H9 (cell line): ENCODE measurements around the gene ERI3. TPM values are rescaled to one million over a fixed set of nuclear protein-coding genes. Genes with fewer than 3 reads are reported as not detected.

Experiments
- DNase-seq: peaks from one replicate; pipeline ENCODE4 v3.0.0-alpha.2; 2017
- H2AFZ ChIP-seq: one replicate; pipeline ENCODE4 v1.6.1; 2013; ENCODE audit warnings: mild to moderate bottlenecking, low read length, control low read depth, moderate library complexity
- H2AK5ac ChIP-seq: 2 replicates; pipeline ENCODE4 v1.6.1; 2013; ENCODE audit warnings: low read length, control low read depth, mixed read lengths; ENCODE audit not compliant: insufficient read length
- H2BK120ac ChIP-seq: one replicate; pipeline ENCODE4 v1.6.1; 2013; ENCODE audit warnings: low read depth, mild to moderate bottlenecking, low read length, control low read depth, inconsistent platforms; ENCODE audit not compliant: poor library complexity, severe bottlenecking
- H2BK12ac ChIP-seq: 2 replicates; pipeline ENCODE4 v1.6.1; 2013; ENCODE audit warnings: low read length, control low read depth, mixed read lengths, low read depth; ENCODE audit not compliant: insufficient read length
- H2BK15ac ChIP-seq: 2 replicates; pipeline ENCODE4 v1.6.1; 2013; ENCODE audit warnings: low read depth, low read length, control low read depth
- H2BK20ac ChIP-seq: one replicate; pipeline ENCODE4 v1.6.1; 2013; ENCODE audit warnings: low read depth, mild to moderate bottlenecking, low read length, control low read depth, inconsistent platforms; ENCODE audit not compliant: poor library complexity, severe bottlenecking
- H2BK5ac ChIP-seq: 2 replicates; pipeline ENCODE4 v1.6.1; 2013; ENCODE audit warnings: low read length, control low read depth, mixed read lengths; ENCODE audit not compliant: insufficient read length
- H3K14ac ChIP-seq: 2 replicates; pipeline ENCODE4 v1.6.1; 2013; ENCODE audit warnings: low read length, control low read depth; ENCODE audit not compliant: insufficient read depth
- H3K18ac ChIP-seq: 2 replicates; pipeline ENCODE4 v1.6.1; 2013; ENCODE audit warnings: low read depth, mild to moderate bottlenecking, mixed read lengths, low read length, control low read depth; ENCODE audit not compliant: insufficient read length
- H3K23ac ChIP-seq: 2 replicates; pipeline ENCODE4 v1.6.1; 2013; ENCODE audit warnings: low read length, control low read depth, mixed read lengths, low read depth; ENCODE audit not compliant: insufficient read length
- H3K23me2 ChIP-seq: 2 replicates; pipeline ENCODE4 v1.6.1; 2013; ENCODE audit warnings: low read depth, mild to moderate bottlenecking, mixed read lengths, low read length, control low read depth; ENCODE audit not compliant: insufficient read length, poor library complexity, severe bottlenecking
- H3K27ac ChIP-seq: 2 replicates; pipeline ENCODE4 v1.5.1; 2013; ENCODE audit warnings: low read length, control low read depth, mixed read lengths, low read depth; ENCODE audit not compliant: insufficient read length
- H3K27me3 ChIP-seq: 2 replicates; pipeline ENCODE4 v1.6.1; 2013; ENCODE audit warnings: low read length, control low read depth, inconsistent platforms; ENCODE audit not compliant: insufficient read depth
- H3K4ac ChIP-seq: 2 replicates; pipeline ENCODE4 v1.6.1; 2013; ENCODE audit warnings: low read depth, mild to moderate bottlenecking, control low read depth, inconsistent platforms, low read length, moderate library complexity
- H3K4me1 ChIP-seq: 2 replicates; pipeline ENCODE4 v1.6.1; 2013; ENCODE audit warnings: low read length, control low read depth, inconsistent platforms; ENCODE audit not compliant: insufficient read depth
- H3K4me2 ChIP-seq: 2 replicates; pipeline ENCODE4 v1.6.1; 2013; ENCODE audit warnings: low read length, control low read depth, mixed read lengths; ENCODE audit not compliant: insufficient read length, insufficient read depth
- H3K56ac ChIP-seq: 2 replicates; pipeline ENCODE4 v1.6.1; 2013; ENCODE audit warnings: low read depth, mild to moderate bottlenecking, mixed read lengths, low read length, control low read depth; ENCODE audit not compliant: insufficient read length
- H3K79me1 ChIP-seq: 2 replicates; pipeline ENCODE4 v1.6.1; 2013; ENCODE audit warnings: low read depth, mild to moderate bottlenecking, moderate library complexity, low read length, control low read depth, inconsistent platforms; ENCODE audit not compliant: insufficient read depth, poor library complexity, severe bottlenecking
- H3K79me2 ChIP-seq: 2 replicates; pipeline ENCODE4 v1.6.1; 2013; ENCODE audit warnings: low read length, control low read depth, inconsistent platforms; ENCODE audit not compliant: insufficient read depth
- H3K9ac ChIP-seq: 2 replicates; pipeline ENCODE4 v1.6.1; 2013; ENCODE audit warnings: low read length, control low read depth, mixed read lengths; ENCODE audit not compliant: insufficient read length; ENCODE audit errors: extremely low read depth
- H3K9me3 ChIP-seq: one replicate; pipeline ENCODE4 v1.6.1; 2013; ENCODE audit warnings: low read depth, low read length, inconsistent platforms; ENCODE audit not compliant: control insufficient read depth
- H3T11ph ChIP-seq: one replicate; pipeline ENCODE4 v1.6.1; 2013; ENCODE audit warnings: mild to moderate bottlenecking, low read length, control low read depth, inconsistent platforms
- H4K20me1 ChIP-seq: one replicate; pipeline ENCODE4 v1.6.1; 2013; ENCODE audit not compliant: control insufficient read depth, insufficient read length, insufficient read depth
- H4K5ac ChIP-seq: 2 replicates; pipeline ENCODE4 v1.6.1; 2013; ENCODE audit warnings: low read depth, mild to moderate bottlenecking, mixed read lengths, low read length, control low read depth; ENCODE audit not compliant: insufficient read length
- H4K8ac ChIP-seq: replicated peaks from 2 replicates; pipeline ENCODE4 v1.6.1; 2013; ENCODE audit warnings: low read length, control low read depth, mixed read lengths, low read depth; ENCODE audit not compliant: insufficient read length
- H4K91ac ChIP-seq: 2 replicates; pipeline ENCODE4 v1.6.1; 2013; ENCODE audit warnings: low read depth, mild to moderate bottlenecking, moderate library complexity, mixed read lengths, low read length, control low read depth; ENCODE audit not compliant: insufficient read length
- H3K27ac Mint-ChIP-seq, 3 experiments: 2 replicates in 2 of 3; 3 replicates in 1 of 3; pipeline ENCODE4 v1.8.0; 2020 to 2021; ENCODE audit warnings: mixed read lengths in 3 of 3, mild to moderate bottlenecking in 1 of 3, moderate library complexity in 1 of 3
- H3K27me3 Mint-ChIP-seq: 2 replicates; pipeline ENCODE4 v1.8.0; 2021; ENCODE audit warnings: low read depth, mild to moderate bottlenecking, moderate library complexity, mixed read lengths
- H3K36me3 Mint-ChIP-seq, 3 experiments: 2 replicates in 2 of 3; 3 replicates in 1 of 3; pipeline ENCODE4 v1.8.0; 2020 to 2021; ENCODE audit warnings: low read depth in 3 of 3, mixed read lengths in 3 of 3; ENCODE audit not compliant: insufficient read depth in 1 of 3
- H3K4me1 Mint-ChIP-seq, 2 experiments: 2 replicates each; pipeline ENCODE4 v1.8.0; 2020; ENCODE audit warnings: mixed read lengths in 2 of 2
- H3K4me3 Mint-ChIP-seq, 2 experiments: 2 replicates in 1 of 2; 3 replicates in 1 of 2; pipeline ENCODE4 v1.8.0; 2020 to 2021; ENCODE audit warnings: mild to moderate bottlenecking in 2 of 2, mixed read lengths in 2 of 2, moderate library complexity in 1 of 2
- H3K9me3 Mint-ChIP-seq, 2 experiments: 2 replicates in 1 of 2; 3 replicates in 1 of 2; pipeline ENCODE4 v1.8.0; 2020; ENCODE audit warnings: mild to moderate bottlenecking in 2 of 2, mixed read lengths in 2 of 2, moderate library complexity in 1 of 2
- CTCF ChIP-seq: fragments of 200-600 bp; sonication (generic); conservative IDR thresholded peaks from 3 replicates; pipeline ENCODE4 v1.8.0; 2021; ENCODE audit warnings: antibody characterized with exemption, mild to moderate bottlenecking
- WGBS: extraction: QIAGEN DNeasy Blood & Tissue Kit; methylation state at CpG from one replicate; pipeline ENCODE4 v1.1.7; 2013; ENCODE audit warnings: missing lambda C conversion rate, low lambda C conversion rate, mixed read lengths; ENCODE audit not compliant: insufficient read length; ENCODE audit errors: extremely low coverage; 5-methylcytosine and 5-hydroxymethylcytosine counted together
- total RNA-seq: library from RNA; stranded (reverse); gene quantifications from 2 replicates; pipeline ENCODE4 v1.2.1, GENCODE V29; 2021

Gene ERI3
- total RNA-seq, 1 experiment from 2014 or later = 61.6 TPM

- Histone ChIP-seq H2BK15ac (no peak overlapping the region), H3K23ac (no peak overlapping the region), H3K4ac (no peak overlapping the region), H3K4me1 (no peaks in the 10 kb centered on the region), H3K18ac (no peak overlapping the region), H2AK5ac (no peak overlapping the region), H3K79me1 (no peaks in the 10 kb centered on the region), H3K23me2 (no peaks in the 10 kb centered on the region), H3K9ac (no peak overlapping the region), H2BK5ac (no peak overlapping the region), H3K9me3 (no peaks in the 10 kb centered on the region), H3K14ac (no peak overlapping the region), H2BK120ac (no peak overlapping the region), H3K79me2 (no peaks in the 10 kb centered on the region), H3K27me3 (no peaks in the 10 kb centered on the region), H2BK20ac (no peak overlapping the region), H3K27ac (no peak overlapping the region), H4K5ac (no peak overlapping the region), H4K8ac (no peak overlapping the region), H4K20me1 (no peaks in the 10 kb centered on the region), H4K91ac (no peak overlapping the region), H2BK12ac (no peak overlapping the region), H2AFZ (no peak overlapping the region), H3K56ac (no peak overlapping the region), H3T11ph (no peak overlapping the region), H3K4me2 (no peak overlapping the region)
- TF ChIP-seq CTCF = no peak
- DNase-seq = no peak
- Mint-ChIP-seq H3K36me3 (peaks cover 2 to 47% (median 33%) of the 10 kb centered on the region in 3 experiments; a peak in 5 of 7 replicates), H3K27ac (0 out of 7 replicates have a peak overlapping the region, but pooled peaks of 1 of the 3 experiments have one; percentile 34), H3K4me1 (peaks cover 5 to 11% of the 10 kb centered on the region in 2 experiments; a peak in 3 of 4 replicates), H3K4me3 (no peak overlapping the region), H3K27me3 (no peaks in the 10 kb centered on the region), H3K9me3 (no peaks in the 10 kb centered on the region)
- WGBS = no CpG with 5 or more reads among the region's 7 CpGs
Measured at GRCh38 chr1:44300852-44301251, 54.2 kb downstream of the ERI3 start.
